Hepatocyte (in vitro differentiated cells): ENCODE measurements around the gene TEAD3.

Experiments used
- EZH2 ChIP-seq: fragments of 200-600 bp; sonication (generic); IDR thresholded peaks from 2 replicates; pipeline ENCODE4 v1.6.1; 2016; ENCODE audit warnings: antibody characterized with exemption, mild to moderate bottlenecking, borderline replicate concordance
- TF ChIP-seq, protein P1 (sequence below): fragments of 200-600 bp; sonication (generic); IDR thresholded peaks from 2 replicates; pipeline ENCODE4 v1.5.1; 2016; ENCODE audit warnings: antibody characterized with exemption, mild to moderate bottlenecking; ENCODE audit not compliant: poor library complexity

DNA sequence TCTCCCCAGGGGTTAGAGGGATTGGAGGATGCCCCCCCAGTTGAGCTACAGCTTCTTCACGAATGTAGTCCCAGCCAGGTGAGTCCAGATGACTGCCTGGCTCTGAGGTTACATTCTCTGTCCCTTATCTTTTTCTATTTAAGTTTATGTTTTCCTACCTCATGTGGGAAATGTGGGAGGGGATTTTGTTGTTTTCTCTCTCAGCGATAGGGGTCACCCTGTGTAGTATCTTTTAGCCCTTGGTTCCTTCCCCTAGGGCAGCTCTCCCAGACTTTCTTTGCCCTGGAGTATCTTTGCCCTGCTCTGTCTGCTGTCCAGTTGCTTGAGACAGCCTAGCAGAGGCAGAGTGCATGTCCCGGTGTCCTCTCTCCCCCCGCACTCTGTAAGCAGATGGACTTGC lies 39.0 kb downstream of the TEAD3 start:
- TF ChIP-seq, protein P1, sequence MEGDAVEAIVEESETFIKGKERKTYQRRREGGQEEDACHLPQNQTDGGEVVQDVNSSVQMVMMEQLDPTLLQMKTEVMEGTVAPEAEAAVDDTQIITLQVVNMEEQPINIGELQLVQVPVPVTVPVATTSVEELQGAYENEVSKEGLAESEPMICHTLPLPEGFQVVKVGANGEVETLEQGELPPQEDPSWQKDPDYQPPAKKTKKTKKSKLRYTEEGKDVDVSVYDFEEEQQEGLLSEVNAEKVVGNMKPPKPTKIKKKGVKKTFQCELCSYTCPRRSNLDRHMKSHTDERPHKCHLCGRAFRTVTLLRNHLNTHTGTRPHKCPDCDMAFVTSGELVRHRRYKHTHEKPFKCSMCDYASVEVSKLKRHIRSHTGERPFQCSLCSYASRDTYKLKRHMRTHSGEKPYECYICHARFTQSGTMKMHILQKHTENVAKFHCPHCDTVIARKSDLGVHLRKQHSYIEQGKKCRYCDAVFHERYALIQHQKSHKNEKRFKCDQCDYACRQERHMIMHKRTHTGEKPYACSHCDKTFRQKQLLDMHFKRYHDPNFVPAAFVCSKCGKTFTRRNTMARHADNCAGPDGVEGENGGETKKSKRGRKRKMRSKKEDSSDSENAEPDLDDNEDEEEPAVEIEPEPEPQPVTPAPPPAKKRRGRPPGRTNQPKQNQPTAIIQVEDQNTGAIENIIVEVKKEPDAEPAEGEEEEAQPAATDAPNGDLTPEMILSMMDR, result no peak
- TF ChIP-seq EZH2, result no peak
